Naive thymus-derived CD8-positive, alpha-beta T cell (primary cell): ENCODE data around the gene MRPL4. TPM values are rescaled to one million over a fixed set of nuclear protein-coding genes. Genes with fewer than 3 reads are reported as not detected.

Experiments
- ATAC-seq, 2 donors: fragments of 150-1000 bp; cut with Tn5 transposase in 1 of 2; sonication (Bioruptor Pico), chemical (Tn5 transposase) in 1 of 2; 1 replicate in 1 of 2; 2 replicates in 1 of 2; pipeline ENCODE4 v1.10.0; 2021; ENCODE audit warnings: mild to moderate bottlenecking in 2 of 2, moderate library complexity in 2 of 2
- POLR2A ChIA-PET: fragments of 350-600 bp; sonication (Branson Sonifier 250); formaldehyde crosslinking; loops from one replicate; lab custom pipeline; 2021; ENCODE audit warnings: antibody characterized with exemption; lab: Charles Lee
- DNase-seq, 10 donors: peaks; one replicate each; pipeline versions ENCODE4 v3.0.0 to v3.0.0-alpha.2; 2020 to 2022
- H3K27ac Mint-ChIP-seq, 10 donors: one replicate each; pipeline ENCODE4 v1.8.0; 2020 to 2022; ENCODE audit warnings: mild to moderate bottlenecking in 10 of 10, mixed read lengths in 10 of 10, moderate library complexity in 4 of 10, inconsistent platforms in 1 of 10
- H3K27me3 Mint-ChIP-seq, 5 donors: one replicate each; pipeline ENCODE4 v1.8.0; 2021 to 2022; ENCODE audit warnings: mixed read lengths in 5 of 5
- H3K36me3 Mint-ChIP-seq, 3 donors: one replicate each; pipeline ENCODE4 v1.8.0; 2020 to 2022; ENCODE audit warnings: mixed read lengths in 3 of 3, mild to moderate bottlenecking in 2 of 3, inconsistent platforms in 1 of 3
- H3K4me1 Mint-ChIP-seq, 4 donors: one replicate each; pipeline ENCODE4 v1.8.0; 2021 to 2022; ENCODE audit warnings: mixed read lengths in 4 of 4
- H3K4me3 Mint-ChIP-seq, 10 donors: one replicate each; pipeline ENCODE4 v1.8.0; 2020 to 2022; ENCODE audit warnings: mild to moderate bottlenecking in 10 of 10, mixed read lengths in 10 of 10, moderate library complexity in 6 of 10, inconsistent platforms in 1 of 10
- H3K9me3 Mint-ChIP-seq, 9 donors: one replicate each; pipeline ENCODE4 v1.8.0; 2020 to 2022; ENCODE audit warnings: mixed read lengths in 9 of 9, mild to moderate bottlenecking in 3 of 9, inconsistent platforms in 1 of 9, moderate library complexity in 1 of 9
- polyA plus RNA-seq, 3 donors: library from polyadenylated mRNA; unstranded; fragments of 300-500 nt; fragmentation: Illumina TruSeq; gene quantifications; one replicate each; pipeline ENCODE4 v1.2.3, GENCODE V29; 2021
- total RNA-seq, 8 experiments: library from RNA in 2 of 8; stranded (reverse) in 2 of 8; gene quantifications; one replicate each; pipeline ENCODE4 v1.2.3 and lab custom pipeline; 2021 to 2026

MRPL4 gene
- total and polyA plus RNA-seq, 5 experiments from 2014 or later, result 25.3 to 50.8 (median 47.9) TPM

GRCh38 chr19:10222201-10222890, 29.7 kb upstream of the MRPL4 start:
- H3K9me3 Mint-ChIP-seq, result no peaks in the 10 kb centered on the region
- no peak for ATAC-seq
- POLR2A ChIA-PET, result interaction anchor here (0.6 kb wide), 1 partner anchor 10 kb away, joined by 3 read pairs; no protein-coding TSS in a partner anchor
- peaks cover 0 to 3% (median 2%) of the 10 kb centered on the region in 3 donors for H3K36me3 Mint-ChIP-seq
- no peaks in the 10 kb centered on the region for H3K27me3 Mint-ChIP-seq
- DNase-seq, result no peak
- H3K4me1 Mint-ChIP-seq, result peaks cover 0 to 8% (median 4%) of the 10 kb centered on the region in 4 donors
- H3K27ac Mint-ChIP-seq, result peak overlapping the region in 2 of 10 donors; percentile 12 to 25
- no peak overlapping the region for H3K4me3 Mint-ChIP-seq

- POLR2A ChIA-PET, result interaction anchor here (0.5 to 0.7 kb wide), 3 partner anchors 99 to 379 kb away, joined by 3 to 4 read pairs (median 3); no protein-coding TSS in a partner anchor
Measured at GRCh38 chr19:10223488-10224213, 28.4 kb upstream of the MRPL4 start.

GRCh38 chr19:10224337-10224736, 27.7 kb upstream of the MRPL4 start:
- Mint-ChIP-seq H3K9me3 (no peaks in the 10 kb centered on the region), H3K4me3 (no peak overlapping the region), H3K36me3 (peaks cover 0 to 3% (median 2%) of the 10 kb centered on the region in 3 donors), H3K4me1 (peaks cover 3 to 9% (median 7%) of the 10 kb centered on the region in 4 donors), H3K27me3 (no peaks in the 10 kb centered on the region), H3K27ac (no peak overlapping the region)
- no peak for ATAC-seq
- DNase-seq, result peak in 1 of 10 donors; percentile 52
- POLR2A ChIA-PET, result no interaction called here

More at GRCh38 chr19:10223488-10224213, 28.4 kb upstream of the MRPL4 start:
- Mint-ChIP-seq H3K27ac (peak overlapping the region in 1 of 10 donors; percentile 60), H3K4me1 (peaks cover 0 to 8% (median 5%) of the 10 kb centered on the region in 4 donors), H3K4me3 (no peak overlapping the region), H3K9me3 (no peaks in the 10 kb centered on the region), H3K36me3 (peaks cover 0 to 3% (median 2%) of the 10 kb centered on the region in 3 donors), H3K27me3 (no peaks in the 10 kb centered on the region)
- DNase-seq, result no peak
- no peak for ATAC-seq

- Mint-ChIP-seq H3K9me3 (no peaks in the 10 kb centered on the region), H3K36me3 (peaks cover 0 to 3% (median 2%) of the 10 kb centered on the region in 3 donors), H3K4me1 (peaks cover 9 to 21% (median 12%) of the 10 kb centered on the region in 4 donors), H3K27me3 (no peaks in the 10 kb centered on the region), H3K4me3 (no peak overlapping the region), H3K27ac (peak overlapping the region in 4 of 10 donors; percentile 19 to 65 (median 26))
- no peak for ATAC-seq
- peak in 1 of 10 donors; percentile 10 for DNase-seq
- POLR2A ChIA-PET, result interaction anchor here (0.5 kb wide), 1 partner anchor 124 kb away, joined by 3 read pairs; no protein-coding TSS in a partner anchor
Measured at GRCh38 chr19:10226021-10226375, 26.0 kb upstream of the MRPL4 start.

GRCh38 chr19:10226376-10227025, 25.5 kb upstream of the MRPL4 start:
- Mint-ChIP-seq H3K36me3 (peaks cover 0 to 3% (median 2%) of the 10 kb centered on the region in 3 donors), H3K4me1 (peaks cover 10 to 22% (median 12%) of the 10 kb centered on the region in 4 donors), H3K27me3 (no peaks in the 10 kb centered on the region), H3K4me3 (no peak overlapping the region), H3K9me3 (no peaks in the 10 kb centered on the region), H3K27ac (peak overlapping the region in 1 of 10 donors; percentile 25)
- POLR2A ChIA-PET, result interaction anchor here (0.5 to 0.6 kb wide), 3 partner anchors 15 to 125 kb away, joined by 3 to 4 read pairs (median 3); no protein-coding TSS in a partner anchor
- no peak for ATAC-seq
- no peak for DNase-seq

GRCh38 chr19:10227026-10227971, 24.7 kb upstream of the MRPL4 start:
- H3K27ac Mint-ChIP-seq, result peak overlapping the region in 1 of 10 donors; percentile 25
- H3K4me1 Mint-ChIP-seq, result peaks cover 12 to 29% (median 13%) of the 10 kb centered on the region in 4 donors
- H3K4me3 Mint-ChIP-seq, result no peak overlapping the region
- no peaks in the 10 kb centered on the region for H3K9me3 Mint-ChIP-seq
- ATAC-seq, result no peak
- peaks cover 0 to 3% (median 2%) of the 10 kb centered on the region in 3 donors for H3K36me3 Mint-ChIP-seq
- POLR2A ChIA-PET, result interaction anchor here (0.6 to 1.5 kb wide), 4 partner anchors 9 to 94 kb away, joined by 3 to 4 read pairs (median 4); no protein-coding TSS in a partner anchor
- no peaks in the 10 kb centered on the region for H3K27me3 Mint-ChIP-seq
- peak in 1 of 10 donors; percentile 32 for DNase-seq

GRCh38 chr19:10228393-10228792, 23.6 kb upstream of the MRPL4 start:
- ATAC-seq (no peak), DNase-seq (no peak)
- peak overlapping the region in 2 of 10 donors; percentile 33 to 55 for H3K4me3 Mint-ChIP-seq
- H3K9me3 Mint-ChIP-seq, result no peaks in the 10 kb centered on the region
- peaks cover 10 to 25% (median 13%) of the 10 kb centered on the region in 4 donors for H3K4me1 Mint-ChIP-seq
- H3K27me3 Mint-ChIP-seq, result no peaks in the 10 kb centered on the region
- H3K27ac Mint-ChIP-seq, result peak overlapping the region in 1 of 10 donors; percentile 21
- POLR2A ChIA-PET, result interaction anchor here (0.6 to 1.5 kb wide), 4 partner anchors 8 to 299 kb away, joined by 3 to 4 read pairs (median 3); no protein-coding TSS in a partner anchor
- H3K36me3 Mint-ChIP-seq, result peaks cover 0 to 2% (median 0%) of the 10 kb centered on the region in 3 donors

- POLR2A ChIA-PET, result interaction anchor here (0.6 to 1.5 kb wide), 5 partner anchors 8 to 299 kb away, joined by 3 to 4 read pairs (median 3); no protein-coding TSS in a partner anchor
- Mint-ChIP-seq H3K9me3 (no peaks in the 10 kb centered on the region), H3K4me3 (peak overlapping the region in 8 of 10 donors; percentile 59 to 89 (median 74)), H3K27me3 (no peaks in the 10 kb centered on the region), H3K36me3 (peaks cover 0 to 2% (median 0%) of the 10 kb centered on the region in 3 donors), H3K27ac (peak overlapping the region in 4 of 10 donors; percentile 29 to 85 (median 48)), H3K4me1 (peaks cover 10 to 26% (median 13%) of the 10 kb centered on the region in 4 donors)
- DNase-seq (peak in 5 of 10 donors; percentile 29 to 50 (median 36)), ATAC-seq (no peak)
Measured at GRCh38 chr19:10228920-10229319, 23.1 kb upstream of the MRPL4 start.

GRCh38 chr19:10230173-10230860, 21.7 kb upstream of the MRPL4 start:
- POLR2A ChIA-PET, result interaction anchor here (0.9 kb wide), 1 partner anchor 20 kb away, joined by 3 read pairs; no protein-coding TSS in a partner anchor
- no peaks in the 10 kb centered on the region for H3K36me3 Mint-ChIP-seq

GRCh38 chr19:10230861-10231611, 21.0 kb upstream of the MRPL4 start, which contains the start of gene S1PR2:
Gene S1PR2, minus strand, starts transcription at chr19:10231331. Its CDS starts 6,426 bp downstream, at chr19:10224905.
- no peaks in the 10 kb centered on the region for H3K27me3 Mint-ChIP-seq
- H3K4me1 Mint-ChIP-seq, result peaks cover 9 to 38% (median 20%) of the 10 kb centered on the region in 4 donors
- peak within 1 kb of the TSS; percentile 81 to 93 (median 86) for H3K4me3 Mint-ChIP-seq
- H3K36me3 Mint-ChIP-seq, result no peaks in the 10 kb centered on the region
- DNase-seq, result peak; percentile 53 to 80 (median 64)
- H3K9me3 Mint-ChIP-seq, result no peaks in the 10 kb centered on the region
- peak within 1 kb of the TSS in 9 of 10 donors; percentile 57 to 92 (median 83) for H3K27ac Mint-ChIP-seq
- POLR2A ChIA-PET, result interaction anchor here (0.6 to 0.9 kb wide), 2 partner anchors 20 to 25 kb away, joined by 3 read pairs; no protein-coding TSS in a partner anchor
- ATAC-seq, result peak; percentile 64 to 67

More at GRCh38 chr19:10230173-10230860, 21.7 kb upstream of the MRPL4 start:
- peaks cover 8 to 32% (median 15%) of the 10 kb centered on the region in 4 donors for H3K4me1 Mint-ChIP-seq
- no peaks in the 10 kb centered on the region for H3K27me3 Mint-ChIP-seq
- ATAC-seq, result peak; percentile 64 to 75
- H3K9me3 Mint-ChIP-seq, result no peaks in the 10 kb centered on the region
- DNase-seq, result peak in 8 of 10 donors; percentile 24 to 72 (median 44)
- H3K27ac Mint-ChIP-seq, result peak overlapping the region in 8 of 10 donors; percentile 47 to 92 (median 80)
- H3K4me3 Mint-ChIP-seq, result peak overlapping the region; percentile 81 to 91 (median 86)
